HCEC 1CT (cell line): ENCODE results near the gene BAZ1B.
"Not testable (repeated sequence)": the region's sequence is repeated elsewhere in the genome, so short reads cannot be mapped to it uniquely, and the experiment has no call there.

Source experiments
- DNase-seq: peaks from one replicate; pipeline ENCODE4 v3.0.0-alpha.2; 2017

The BAZ1B gene

DNA sequence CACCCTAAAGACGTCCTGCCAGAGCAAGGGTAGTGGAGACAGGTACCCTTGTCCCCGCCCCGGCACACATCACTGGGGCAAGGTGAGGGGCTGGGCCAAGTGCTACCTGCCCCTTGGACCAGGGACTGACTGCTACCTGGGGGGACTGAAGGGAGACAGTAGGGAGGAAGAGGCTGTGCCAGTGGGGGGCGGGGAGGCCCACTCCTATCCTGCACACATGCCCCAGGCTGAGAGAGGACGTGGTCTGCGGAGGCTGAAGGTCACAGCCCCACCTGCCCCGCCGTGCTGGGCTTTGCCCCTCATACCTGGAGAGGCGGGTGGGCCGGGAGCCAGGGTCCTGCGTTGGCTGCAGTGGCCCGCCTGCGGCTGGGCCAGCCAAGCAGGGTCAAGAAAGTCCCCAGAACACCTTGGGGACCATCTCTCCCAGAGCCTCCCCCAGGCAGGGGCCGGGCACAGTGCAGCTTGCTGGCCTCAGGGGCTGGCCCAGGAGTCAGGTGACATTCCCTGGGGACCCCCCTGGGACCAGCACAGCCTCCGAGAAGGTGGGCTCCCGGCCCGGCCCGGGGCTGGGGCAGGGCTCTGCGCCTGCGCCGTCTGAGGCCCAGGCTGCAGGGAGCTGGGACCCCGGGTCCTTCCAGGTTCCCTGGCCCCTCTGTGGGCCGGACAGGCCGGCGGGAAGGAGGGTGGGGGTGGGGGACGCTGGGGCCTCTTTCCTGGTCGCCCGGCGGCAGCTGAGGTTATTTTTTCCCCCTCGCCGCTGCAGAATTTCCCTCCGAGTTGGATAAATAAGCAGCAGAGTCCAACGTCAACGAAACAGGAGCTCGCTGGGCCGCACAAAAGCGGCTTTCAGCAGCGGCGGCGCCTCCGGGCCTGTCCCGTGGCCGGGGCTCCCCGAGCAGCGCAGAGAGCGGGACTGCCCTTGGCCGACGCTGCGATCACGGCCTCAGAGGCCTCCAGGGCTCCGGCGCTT is 98.3 kb downstream of the BAZ1B start:
- DNase-seq: no peak

- DNase-seq: not testable (repeated sequence)
These were observed 101.5 kb downstream of the BAZ1B start for GRCh38 chr7:73420610-73421009.

GRCh38 chr7:73420016-73420415 is 102.1 kb downstream of the BAZ1B start:
- not testable (repeated sequence) for DNase-seq

DNA sequence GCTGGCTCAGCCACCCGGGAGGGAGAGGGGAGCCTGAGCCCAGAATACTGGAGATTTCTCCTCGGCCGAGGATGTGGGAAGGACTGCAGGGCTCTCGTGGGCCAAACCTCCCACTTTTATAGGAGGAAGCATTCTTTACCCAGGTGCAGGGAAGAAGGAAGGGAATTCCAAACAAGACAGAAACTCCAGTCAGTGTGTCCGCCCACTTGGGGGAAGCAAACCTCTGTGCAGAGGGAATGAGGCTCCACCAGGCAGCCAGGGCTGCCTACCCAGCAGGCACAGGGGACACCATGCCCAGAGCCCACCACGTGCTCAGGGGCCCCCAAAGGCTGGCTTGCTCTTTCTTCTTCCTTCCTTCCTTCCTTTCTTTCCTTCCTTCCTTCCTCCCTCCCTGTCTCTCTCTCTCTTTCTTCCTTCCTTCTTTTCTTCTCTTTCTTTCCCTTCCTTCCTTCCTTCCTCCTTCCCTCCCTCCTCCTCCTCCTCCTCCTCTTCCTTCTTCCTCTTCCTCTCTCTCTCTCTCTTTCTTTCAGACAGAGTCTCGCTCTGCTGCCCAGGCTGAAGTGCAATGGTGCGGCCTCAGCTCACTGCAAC is 103.9 kb downstream of the BAZ1B start:
- no peak for DNase-seq

GRCh38 chr7:73410541-73411131 is 111.5 kb downstream of the BAZ1B start:
- not testable (repeated sequence) for DNase-seq

GRCh38 chr7:73404860-73405259 is 117.2 kb downstream of the BAZ1B start:
- not testable (repeated sequence) for DNase-seq

DNA sequence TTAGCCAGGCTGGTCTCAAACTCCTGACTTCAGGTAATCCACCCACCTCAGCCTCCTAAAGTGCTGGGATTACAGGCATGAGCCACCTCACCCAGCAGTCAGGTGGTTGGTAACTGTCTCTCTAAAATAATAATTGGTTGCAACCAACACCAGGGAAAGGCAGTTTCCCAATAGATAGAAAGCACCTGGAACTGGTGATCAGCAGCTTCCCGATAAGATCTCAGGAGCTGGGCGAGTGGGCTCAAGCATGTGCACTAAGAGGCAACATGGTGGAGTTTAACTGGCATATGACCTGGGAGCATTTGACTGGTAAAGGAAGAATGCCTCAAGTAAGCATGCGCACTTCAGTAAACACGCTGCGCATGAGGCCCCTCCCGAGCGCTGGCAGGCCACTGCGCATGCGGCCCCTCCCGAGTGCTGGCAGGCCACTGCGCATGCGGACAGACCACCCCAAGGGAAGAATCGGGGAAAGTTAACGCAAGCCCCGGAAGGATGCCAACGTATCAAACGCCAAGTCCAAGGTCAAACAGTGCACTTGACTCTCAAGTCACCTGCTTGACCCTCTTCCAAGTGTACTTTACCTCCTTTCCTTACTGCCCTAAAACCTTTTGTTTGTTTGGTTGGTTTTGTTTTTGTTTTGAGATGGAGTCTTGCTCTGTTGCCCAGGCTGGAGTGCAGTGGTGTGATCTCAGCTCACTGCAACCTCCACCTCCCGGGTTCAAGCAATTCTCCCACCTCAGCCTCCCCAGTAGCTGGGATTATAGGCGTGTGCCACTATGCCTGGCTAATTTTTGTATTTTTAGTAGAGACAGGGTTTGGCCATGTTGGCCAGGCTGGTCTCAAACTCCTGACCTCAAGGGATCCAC is 122.7 kb downstream of the BAZ1B start:
- not testable (repeated sequence) for DNase-seq

GRCh38 chr7:73397521-73398281 is 124.4 kb downstream of the BAZ1B start:
- no peak for DNase-seq

GRCh38 chr7:73395538-73396503 is 126.3 kb downstream of the BAZ1B start:
- no peak for DNase-seq

DNA sequence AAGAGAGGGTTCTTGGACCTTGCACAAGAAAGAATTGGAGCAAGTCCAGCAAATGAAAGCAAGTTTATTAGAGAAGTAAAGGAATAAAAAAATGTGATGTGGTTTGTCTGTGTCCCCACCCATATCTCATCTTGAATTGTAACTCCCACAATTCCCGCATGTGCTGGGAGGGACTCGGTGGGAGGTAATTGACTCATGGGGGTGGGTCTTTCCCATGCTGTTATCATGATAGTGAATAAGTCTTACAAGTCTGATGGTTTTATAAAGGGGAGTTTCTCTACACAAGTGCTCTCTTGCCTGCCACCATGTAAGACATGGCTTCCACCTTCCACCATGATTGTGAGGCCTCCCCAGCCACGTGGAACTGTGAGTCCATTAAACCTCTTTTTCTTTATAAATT is 127.7 kb downstream of the BAZ1B start:
- DNase-seq: no peak

DNA sequence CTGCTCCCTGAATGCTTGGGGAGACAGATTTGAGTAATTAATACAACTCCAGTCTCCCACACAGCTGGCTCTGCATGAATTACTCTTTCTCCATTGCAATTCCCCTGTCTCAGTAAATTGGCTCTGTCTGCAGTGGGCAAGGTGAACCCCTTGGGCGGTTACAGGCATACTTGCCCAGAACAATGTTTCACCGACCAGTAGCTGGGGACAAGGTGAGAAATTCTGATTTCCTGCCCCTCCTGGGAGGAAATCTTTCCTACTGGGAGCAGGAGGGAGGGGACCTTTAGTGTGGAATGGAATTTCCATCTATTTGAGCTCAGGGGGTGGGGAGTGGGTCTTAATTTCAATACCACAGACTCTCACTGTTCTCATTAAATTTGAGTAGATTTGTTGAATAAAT is 130.7 kb downstream of the BAZ1B start:
- DNase-seq: no peak
